Keratinocyte (primary cell): ENCODE measurements around the gene SPATA31A5. TPM values are rescaled to one million over a fixed set of nuclear protein-coding genes. Genes with fewer than 3 reads are reported as not detected.
"Not testable (repeated sequence)": the region's sequence is repeated elsewhere in the genome, so short reads cannot be mapped to it uniquely, and the experiment has no call there.

Experiments
- DNase-seq: peaks from one replicate; pipeline ENCODE4 v3.0.0-alpha.2; 2011; ENCODE audit warnings: low read depth, missing footprints, low spot score
- FAIRE-seq: peaks from 2 replicates; lab custom pipeline; 2011; peaks lifted over from hg19 to GRCh38; lab: Jason Lieb, UNC
- H2AFZ ChIP-seq: 2 replicates; pipeline ENCODE4 v1.6.0; 2012; ENCODE audit warnings: low read length, control low read depth, inconsistent platforms; ENCODE audit not compliant: control insufficient read depth
- H3K27ac ChIP-seq: 2 replicates; pipeline ENCODE4 v1.5.1; 2011; ENCODE audit warnings: low read length; ENCODE audit not compliant: control insufficient read depth, insufficient read depth
- H3K27me3 ChIP-seq: 3 replicates; pipeline ENCODE4 v1.6.0; 2011; ENCODE audit warnings: low read length; ENCODE audit not compliant: control insufficient read depth, insufficient read depth; ENCODE audit errors: extremely low read depth
- H3K36me3 ChIP-seq, 2 experiments: 2 replicates in 1 of 2; 3 replicates in 1 of 2; pipeline ENCODE4 v1.5.1; 2011; ENCODE audit warnings: low read length in 2 of 2, mild to moderate bottlenecking in 1 of 2; ENCODE audit not compliant: control insufficient read depth in 2 of 2, insufficient read depth in 2 of 2; ENCODE audit errors: extremely low read depth in 1 of 2
- H3K4me1 ChIP-seq: 3 replicates; pipeline ENCODE4 v1.5.1; 2011; ENCODE audit warnings: low read length; ENCODE audit not compliant: control insufficient read depth, insufficient read depth; ENCODE audit errors: extremely low read depth
- H3K4me2 ChIP-seq: 3 replicates; pipeline ENCODE4 v1.6.0; 2011; ENCODE audit warnings: low read depth, low read length; ENCODE audit not compliant: control insufficient read depth, insufficient read depth; ENCODE audit errors: extremely low read depth
- H3K4me3 ChIP-seq, 3 experiments: fragments of 200-600 bp in 1 of 3; sonication (generic) in 1 of 3; 2 replicates in 2 of 3; 3 replicates in 1 of 3; pipeline ENCODE4 v1.5.1; 2011 to 2016; ENCODE audit warnings: low read length in 3 of 3, mild to moderate bottlenecking in 3 of 3, control low read depth in 2 of 3, inconsistent platforms in 1 of 3, low read depth in 1 of 3, mixed read lengths in 1 of 3, mixed run types in 1 of 3, moderate library complexity in 1 of 3; ENCODE audit not compliant: control insufficient read depth in 2 of 3, insufficient read depth in 2 of 3; ENCODE audit errors: extremely low read depth in 1 of 3
- H3K79me2 ChIP-seq: 2 replicates; pipeline ENCODE4 v1.6.0; 2012; ENCODE audit warnings: low read length; ENCODE audit not compliant: control insufficient read depth, insufficient read depth
- H3K9ac ChIP-seq: 3 replicates; pipeline ENCODE4 v1.6.0; 2011; ENCODE audit warnings: low read length; ENCODE audit not compliant: control insufficient read depth, insufficient read depth; ENCODE audit errors: extremely low read depth
- H3K9me1 ChIP-seq: 3 replicates; pipeline ENCODE4 v1.6.0; 2011; ENCODE audit warnings: low read length; ENCODE audit not compliant: control insufficient read depth, insufficient read depth; ENCODE audit errors: extremely low read depth
- H3K9me3 ChIP-seq: 2 replicates; pipeline ENCODE4 v1.5.1; 2012; ENCODE audit warnings: low read depth, low read length; ENCODE audit not compliant: control insufficient read depth
- H4K20me1 ChIP-seq: 3 replicates; pipeline ENCODE4 v1.6.0; 2011; ENCODE audit warnings: low read length; ENCODE audit not compliant: control insufficient read depth, insufficient read depth; ENCODE audit errors: extremely low read depth
- dilution Hi-C: fragments of 300-500 bp; cut with MboI; formaldehyde crosslinking; loops from one replicate; pipeline ENCODE4 v1.7.0; 2020; ENCODE audit warnings: low sequenced_read_pairs; ENCODE audit not compliant: extremely low pct_ligation_motif_present
- polyA minus RNA-seq, 3 experiments: library from RNA; depleted of rRNA, polyadenylated mRNA; stranded (reverse); fragments of >200 nt; gene quantifications; 1 replicate in 1 of 3; 2 replicates in 1 of 3; 3 replicates in 1 of 3; pipeline ENCODE4 v1.2.3, GENCODE V29; 2011
- polyA plus RNA-seq, 5 experiments: library from polyadenylated mRNA; depleted of rRNA in 3 of 5; stranded (reverse) in 3 of 5; stranded (forward) in 1 of 5; unstranded in 1 of 5; fragments of >200 nt; gene quantifications; 1 replicate in 1 of 5; 2 replicates in 3 of 5; 3 replicates in 1 of 5; pipeline versions ENCODE4 v1.2.1 to v1.2.3, GENCODE V29; 2011 to 2012; ENCODE audit warnings: missing spikeins in 2 of 5, low read depth in 1 of 5, low replicate concordance in 1 of 5
- small RNA-seq, 3 experiments: library from RNA; depleted of rRNA; stranded (forward); fragments of <200 nt; gene quantifications; one replicate each; pipeline ENCODE3, GENCODE V24; 2012; ENCODE audit warnings: low read depth in 3 of 3, low replicate concordance in 1 of 3; ENCODE audit not compliant: insufficient read length in 3 of 3

SPATA31A5 gene
- polyA plus RNA-seq (not detected in 3 replicates), polyA minus RNA-seq (not detected in 3 replicates)
- not detected for polyA plus RNA-seq (2011; ENCODE audit: low read depth)
- polyA plus RNA-seq (2011; cell fraction: cytosol; rRNA removed): not detected in 2 replicates
- not detected in 2 replicates for polyA plus RNA-seq (2011; cell fraction: nucleus; rRNA removed)
- not detected in 2 replicates for polyA plus RNA-seq (2012; ENCODE audit: low replicate concordance)
- not detected for polyA minus RNA-seq (2011; cell fraction: cytosol; rRNA and poly(A)+ RNA removed)
- polyA minus RNA-seq (2011; cell fraction: nucleus; rRNA and poly(A)+ RNA removed): not detected in 2 replicates

DNA sequence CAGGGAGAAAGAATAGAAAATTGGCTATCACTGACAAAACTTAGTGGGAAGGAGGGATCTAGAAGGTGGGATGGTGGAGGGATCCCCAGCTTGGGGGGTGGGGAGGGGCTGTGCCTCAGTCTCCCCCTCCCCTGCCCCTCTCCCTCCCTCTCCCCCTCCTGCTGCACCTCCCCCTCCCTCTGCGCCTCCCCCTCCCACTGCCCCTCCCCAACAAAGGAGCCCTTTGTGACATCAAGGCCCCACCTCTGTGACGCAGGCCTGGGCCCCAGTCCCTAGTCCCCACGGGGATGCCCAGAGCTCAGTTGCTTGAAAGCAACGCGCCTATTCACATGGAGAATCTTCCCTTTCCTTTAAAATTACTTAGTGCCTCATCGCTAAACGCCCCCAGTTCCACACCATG is at the start of gene SPATA31A5:
Gene SPATA31A5 (plus strand): TSS at position 301 of the 400 bp plus-strand sequence. CDS start 29 bp downstream, at position 330.
- H3K4me2 ChIP-seq, H3K4me3 ChIP-seq, H3K27ac ChIP-seq, H4K20me1 ChIP-seq, H3K9ac ChIP-seq, H3K36me3 ChIP-seq, H3K9me3 ChIP-seq, H3K27me3 ChIP-seq, H3K79me2 ChIP-seq, H3K4me1 ChIP-seq, H3K9me1 ChIP-seq, DNase-seq, dilution Hi-C loops, H2AFZ ChIP-seq, FAIRE-seq: not testable (repeated sequence)

DNA sequence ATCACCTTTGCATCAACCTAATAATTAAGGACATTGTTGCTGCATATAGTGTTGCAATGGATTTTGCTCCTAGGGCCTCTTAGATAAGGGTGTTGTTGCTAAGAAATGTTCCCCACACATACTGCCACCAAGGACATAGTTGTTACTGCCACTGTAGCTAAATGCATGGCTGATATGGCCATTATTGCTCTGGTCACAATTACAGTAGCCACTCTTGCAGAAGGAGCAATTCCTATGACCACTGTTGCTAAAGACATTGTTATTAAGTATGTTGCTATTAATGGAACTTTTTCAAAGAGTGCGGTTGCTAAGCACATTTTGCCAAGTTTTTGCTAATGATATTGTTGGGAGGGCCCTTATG is 48.8 kb downstream of the SPATA31A5 start:
- H3K4me3 ChIP-seq, FAIRE-seq, H3K9me3 ChIP-seq: not testable (repeated sequence)

DNA sequence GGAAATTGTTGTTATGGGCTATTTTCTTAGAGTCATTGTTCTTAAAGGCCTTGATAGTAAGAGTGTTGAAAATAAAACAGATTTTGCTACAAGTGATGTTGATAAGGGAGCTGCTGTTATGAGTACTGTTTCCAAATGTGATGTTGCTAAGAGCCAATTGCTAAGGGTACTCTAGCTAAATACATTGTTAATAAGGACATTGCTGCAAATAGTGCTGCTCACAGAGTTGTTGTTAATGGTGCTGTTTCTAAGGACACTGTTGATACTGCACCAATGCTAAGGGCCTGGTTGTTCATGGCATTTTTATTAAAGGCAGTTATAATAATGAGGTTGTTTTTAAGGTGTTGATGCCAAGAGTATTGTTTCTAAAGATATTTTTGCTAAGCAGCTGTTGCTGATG is 52.2 kb downstream of the SPATA31A5 start:
- H3K27ac ChIP-seq, H3K4me3 ChIP-seq, H4K20me1 ChIP-seq, H3K4me2 ChIP-seq, DNase-seq, H3K9ac ChIP-seq, dilution Hi-C loops, H3K9me1 ChIP-seq, H2AFZ ChIP-seq, H3K79me2 ChIP-seq, H3K4me1 ChIP-seq, H3K36me3 ChIP-seq, H3K27me3 ChIP-seq, FAIRE-seq, H3K9me3 ChIP-seq: not testable (repeated sequence)

More for the DNA sequence above, 48.8 kb downstream of the SPATA31A5 start:
- H3K79me2 ChIP-seq, dilution Hi-C loops, H3K4me1 ChIP-seq, DNase-seq, H3K27ac ChIP-seq, H3K9me1 ChIP-seq, H3K27me3 ChIP-seq, H2AFZ ChIP-seq, H4K20me1 ChIP-seq, H3K36me3 ChIP-seq, H3K4me2 ChIP-seq, H3K9ac ChIP-seq: not testable (repeated sequence)

Small RNA genes lying within 50 kb of the gene (small RNA-seq; reads per million reads assigned to genes)
- 0 reads per million in 3 experiments for gene AL590491.3
